Nephron (organoid): ENCODE measurements around the gene PPP6R2.
A peak's percentile ranks its signal among the peaks of the same experiment; 100 is the strongest.

Experiments used
- H3K27ac Mint-ChIP-seq, 3 experiments: 2 replicates each; pipeline ENCODE4 v1.8.0; 2020; ENCODE audit warnings: mixed read lengths in 3 of 3, mild to moderate bottlenecking in 2 of 3, moderate library complexity in 1 of 3
- H3K27me3 Mint-ChIP-seq: 2 replicates; pipeline ENCODE4 v1.8.0; 2021; ENCODE audit warnings: low read depth, mild to moderate bottlenecking, moderate library complexity, mixed read lengths
- H3K36me3 Mint-ChIP-seq: 2 replicates; pipeline ENCODE4 v1.8.0; 2020; ENCODE audit warnings: low read depth, mixed read lengths
- H3K4me1 Mint-ChIP-seq: 2 replicates; pipeline ENCODE4 v1.8.0; 2020; ENCODE audit warnings: mixed read lengths
- H3K4me3 Mint-ChIP-seq, 3 experiments: 2 replicates each; pipeline ENCODE4 v1.8.0; 2020; ENCODE audit warnings: mild to moderate bottlenecking in 3 of 3, mixed read lengths in 3 of 3, moderate library complexity in 2 of 3
- H3K9me3 Mint-ChIP-seq: 2 replicates; pipeline ENCODE4 v1.8.0; 2020; ENCODE audit warnings: mixed read lengths
- TF ChIP-seq, protein P1 (sequence below), 3 experiments: fragments of 200-600 bp; sonication (generic); IDR thresholded peaks; one replicate each; pipeline ENCODE4 v1.5.0; 2021; ENCODE audit warnings: antibody characterized with exemption in 3 of 3; ENCODE audit not compliant: unreplicated experiment in 3 of 3

Gene PPP6R2, protein sequence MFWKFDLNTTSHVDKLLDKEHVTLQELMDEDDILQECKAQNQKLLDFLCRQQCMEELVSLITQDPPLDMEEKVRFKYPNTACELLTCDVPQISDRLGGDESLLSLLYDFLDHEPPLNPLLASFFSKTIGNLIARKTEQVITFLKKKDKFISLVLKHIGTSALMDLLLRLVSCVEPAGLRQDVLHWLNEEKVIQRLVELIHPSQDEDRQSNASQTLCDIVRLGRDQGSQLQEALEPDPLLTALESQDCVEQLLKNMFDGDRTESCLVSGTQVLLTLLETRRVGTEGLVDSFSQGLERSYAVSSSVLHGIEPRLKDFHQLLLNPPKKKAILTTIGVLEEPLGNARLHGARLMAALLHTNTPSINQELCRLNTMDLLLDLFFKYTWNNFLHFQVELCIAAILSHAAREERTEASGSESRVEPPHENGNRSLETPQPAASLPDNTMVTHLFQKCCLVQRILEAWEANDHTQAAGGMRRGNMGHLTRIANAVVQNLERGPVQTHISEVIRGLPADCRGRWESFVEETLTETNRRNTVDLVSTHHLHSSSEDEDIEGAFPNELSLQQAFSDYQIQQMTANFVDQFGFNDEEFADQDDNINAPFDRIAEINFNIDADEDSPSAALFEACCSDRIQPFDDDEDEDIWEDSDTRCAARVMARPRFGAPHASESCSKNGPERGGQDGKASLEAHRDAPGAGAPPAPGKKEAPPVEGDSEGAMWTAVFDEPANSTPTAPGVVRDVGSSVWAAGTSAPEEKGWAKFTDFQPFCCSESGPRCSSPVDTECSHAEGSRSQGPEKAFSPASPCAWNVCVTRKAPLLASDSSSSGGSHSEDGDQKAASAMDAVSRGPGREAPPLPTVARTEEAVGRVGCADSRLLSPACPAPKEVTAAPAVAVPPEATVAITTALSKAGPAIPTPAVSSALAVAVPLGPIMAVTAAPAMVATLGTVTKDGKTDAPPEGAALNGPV

DNA sequence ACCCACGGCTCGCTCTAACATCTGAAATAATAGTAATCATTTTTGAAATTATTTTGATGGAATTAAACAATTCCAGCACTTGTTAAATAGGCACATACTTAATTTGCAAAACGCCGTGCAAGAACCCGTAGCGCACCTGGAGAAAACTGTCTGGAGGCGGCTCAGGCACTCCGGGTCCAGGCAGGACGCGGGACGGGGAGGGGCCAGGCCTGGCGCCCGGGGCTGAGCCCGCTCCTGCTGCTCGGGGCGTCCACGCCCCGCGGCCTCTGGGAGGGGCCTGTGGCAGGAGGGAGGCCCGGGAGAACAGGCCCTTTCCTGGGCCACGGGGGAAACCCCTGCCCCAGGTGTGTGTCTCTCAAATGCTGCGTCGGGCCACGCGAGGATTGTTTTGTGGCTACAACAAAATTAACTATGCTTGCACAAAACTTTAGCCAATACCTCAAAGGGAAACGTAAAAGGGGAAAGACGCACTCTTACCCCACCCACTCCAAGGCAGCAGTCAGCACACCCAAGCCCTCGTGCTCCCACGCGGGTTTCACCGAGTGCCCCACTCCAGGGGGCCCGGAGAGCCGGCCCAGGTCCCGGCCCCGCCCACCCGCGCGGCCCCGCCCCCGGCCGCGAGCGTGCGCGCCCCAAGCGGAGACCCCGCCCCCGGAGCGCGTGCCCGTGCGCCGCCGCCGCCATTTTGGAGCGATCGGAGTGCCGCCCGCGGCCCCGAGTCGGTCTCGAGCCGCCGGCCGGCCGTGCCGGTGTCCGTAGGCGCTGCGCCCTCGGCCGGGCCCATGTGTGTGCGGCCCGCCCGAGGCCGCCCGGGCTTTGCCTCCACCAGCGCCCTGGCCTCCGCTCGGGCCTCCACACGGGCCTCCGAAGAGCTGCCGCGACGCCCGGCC is at the start of gene PPP6R2:
Gene PPP6R2 (plus strand): TSS at position 677 of the 890 bp plus-strand sequence. CDS start 50,582 bp downstream, outside the sequence.
- Mint-ChIP-seq H3K36me3 (no peaks in the 10 kb centered on the region), H3K9me3 (no peaks in the 10 kb centered on the region), H3K27ac (peak within 1 kb of the TSS; percentile 71 to 90 (median 84)), H3K4me1 (no peaks in the 10 kb centered on the region), H3K27me3 (no peaks in the 10 kb centered on the region), H3K4me3 (peak within 1 kb of the TSS; percentile 80 to 90 (median 89))
- TF ChIP-seq, protein P1, sequence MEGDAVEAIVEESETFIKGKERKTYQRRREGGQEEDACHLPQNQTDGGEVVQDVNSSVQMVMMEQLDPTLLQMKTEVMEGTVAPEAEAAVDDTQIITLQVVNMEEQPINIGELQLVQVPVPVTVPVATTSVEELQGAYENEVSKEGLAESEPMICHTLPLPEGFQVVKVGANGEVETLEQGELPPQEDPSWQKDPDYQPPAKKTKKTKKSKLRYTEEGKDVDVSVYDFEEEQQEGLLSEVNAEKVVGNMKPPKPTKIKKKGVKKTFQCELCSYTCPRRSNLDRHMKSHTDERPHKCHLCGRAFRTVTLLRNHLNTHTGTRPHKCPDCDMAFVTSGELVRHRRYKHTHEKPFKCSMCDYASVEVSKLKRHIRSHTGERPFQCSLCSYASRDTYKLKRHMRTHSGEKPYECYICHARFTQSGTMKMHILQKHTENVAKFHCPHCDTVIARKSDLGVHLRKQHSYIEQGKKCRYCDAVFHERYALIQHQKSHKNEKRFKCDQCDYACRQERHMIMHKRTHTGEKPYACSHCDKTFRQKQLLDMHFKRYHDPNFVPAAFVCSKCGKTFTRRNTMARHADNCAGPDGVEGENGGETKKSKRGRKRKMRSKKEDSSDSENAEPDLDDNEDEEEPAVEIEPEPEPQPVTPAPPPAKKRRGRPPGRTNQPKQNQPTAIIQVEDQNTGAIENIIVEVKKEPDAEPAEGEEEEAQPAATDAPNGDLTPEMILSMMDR (IDR thresholded peaks at IDR 0.05; ENCODE audit: unreplicated experiment in 3 of 3) = peak in 1 of 3 experiments; percentile 27

DNA sequence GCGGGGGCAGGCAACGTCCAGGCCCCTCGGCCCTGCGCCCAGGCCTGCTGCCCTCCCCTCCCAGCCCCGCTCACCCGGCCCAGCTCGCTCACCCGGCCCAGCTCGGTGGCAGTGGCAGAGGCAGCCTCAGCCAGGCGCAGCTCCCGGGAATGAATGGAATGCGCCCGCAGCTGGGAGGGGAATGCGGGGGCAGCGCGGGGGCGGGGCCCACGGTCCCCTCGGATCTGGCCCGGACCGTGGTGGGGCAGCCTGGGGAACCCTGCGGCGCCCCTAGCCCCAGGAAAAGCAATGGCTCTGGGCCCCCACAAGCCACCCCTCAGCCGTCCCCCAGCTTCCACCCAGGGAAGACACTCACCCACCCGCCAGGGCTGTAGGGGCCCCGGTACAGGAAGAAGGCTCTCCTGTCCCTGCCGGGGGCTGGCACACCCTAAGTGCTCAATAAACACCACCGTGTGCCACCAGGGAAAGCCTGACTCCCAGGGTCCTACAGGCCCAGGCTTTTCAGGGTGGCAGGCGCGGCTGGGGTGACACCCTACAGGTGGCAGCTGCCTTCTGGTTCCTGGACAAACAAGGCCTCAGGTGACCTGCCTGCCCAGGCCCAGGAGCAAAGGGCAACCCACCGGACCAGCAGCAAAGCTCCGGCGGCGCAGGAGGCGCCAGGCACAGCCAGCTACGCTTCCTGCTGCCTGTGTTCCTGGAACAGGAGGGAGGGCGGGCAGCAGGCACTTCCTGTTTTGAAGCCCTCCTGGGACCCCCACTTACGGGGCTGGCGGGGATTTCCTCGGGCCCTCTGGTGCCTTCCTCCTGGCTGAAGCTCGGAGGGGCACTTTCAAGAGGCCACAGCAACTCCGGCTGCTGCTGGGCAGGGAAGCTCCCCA is 49.4 kb upstream of the PPP6R2 start:
- Mint-ChIP-seq H3K4me3 (peak overlapping the region in 1 of 3 experiments; percentile 51), H3K27me3 (no peaks in the 10 kb centered on the region), H3K4me1 (peaks cover 19% of the 10 kb centered on the region), H3K9me3 (no peaks in the 10 kb centered on the region), H3K36me3 (peaks cover 4% of the 10 kb centered on the region), H3K27ac (peak overlapping the region; percentile 55 to 82 (median 70))
- TF ChIP-seq, protein P1 (IDR thresholded peaks at IDR 0.05; ENCODE audit: unreplicated experiment in 3 of 3) = no peak

DNA sequence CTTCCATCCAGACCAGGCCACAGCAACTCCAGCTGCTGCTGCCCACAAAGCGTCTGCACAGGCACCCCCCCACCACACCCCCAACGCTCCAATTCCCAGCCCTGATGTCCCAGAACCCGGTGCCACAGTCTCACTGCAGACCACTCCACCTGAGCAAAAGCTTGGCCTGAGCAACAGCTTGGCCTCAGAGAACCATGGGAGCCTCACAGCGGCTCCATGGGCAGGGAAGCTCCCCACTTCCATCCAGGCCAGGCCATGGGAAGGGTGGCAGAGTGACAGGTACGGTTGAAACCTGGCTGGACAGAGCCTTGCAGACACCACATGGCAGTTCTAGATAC is 48.8 kb upstream of the PPP6R2 start:
- TF ChIP-seq, protein P1 (IDR thresholded peaks at IDR 0.05; ENCODE audit: unreplicated experiment in 3 of 3) = no peak
- no peaks in the 10 kb centered on the region for H3K27me3 Mint-ChIP-seq
- H3K27ac Mint-ChIP-seq = peak overlapping the region; percentile 55 to 82 (median 70)
- peaks cover 19% of the 10 kb centered on the region for H3K4me1 Mint-ChIP-seq
- H3K4me3 Mint-ChIP-seq = peak overlapping the region; percentile 34 to 59 (median 39)
- H3K36me3 Mint-ChIP-seq = peaks cover 4% of the 10 kb centered on the region
- H3K9me3 Mint-ChIP-seq = no peaks in the 10 kb centered on the region

DNA sequence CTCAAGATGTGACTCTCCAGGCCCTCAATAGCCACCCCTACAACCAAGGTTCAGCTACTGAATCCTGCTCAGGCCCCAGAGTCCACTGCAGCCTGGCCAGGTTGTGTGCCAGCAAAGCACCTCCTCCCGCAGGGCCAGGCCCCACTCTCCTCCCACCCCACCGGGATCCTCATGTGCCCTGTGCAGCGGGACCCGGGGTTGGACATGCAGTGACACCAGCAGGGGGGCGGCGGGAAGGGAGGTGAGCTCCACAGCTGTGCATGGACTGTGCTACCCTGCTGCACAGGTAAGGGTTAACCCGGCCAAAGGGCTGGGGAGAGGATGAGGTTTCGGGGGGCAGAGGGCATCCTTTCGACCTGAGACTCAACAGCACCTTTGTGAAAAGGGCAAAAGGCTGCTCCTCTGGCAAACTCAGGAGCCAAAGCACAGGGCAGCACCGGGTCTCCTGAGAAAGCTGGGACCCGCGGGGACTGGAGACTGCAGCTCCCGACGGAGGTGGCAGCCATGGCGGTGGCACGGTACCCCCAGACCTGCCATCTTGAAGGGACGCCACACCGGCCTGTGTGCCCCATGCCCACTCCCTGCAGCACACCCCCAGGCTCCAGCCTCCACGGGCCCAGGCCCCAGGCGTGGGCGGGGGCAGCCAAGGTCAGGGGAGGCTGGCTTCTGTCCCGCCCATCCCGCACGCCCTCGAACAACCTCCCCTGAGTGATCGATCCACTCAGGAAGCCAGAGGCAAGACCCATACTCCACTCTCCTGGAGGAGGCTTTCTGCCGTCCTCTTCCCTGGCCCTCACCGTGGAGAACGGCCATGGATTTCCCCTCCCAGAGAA is 46.3 kb upstream of the PPP6R2 start:
- Mint-ChIP-seq H3K9me3 (no peaks in the 10 kb centered on the region), H3K27ac (peak overlapping the region; percentile 36 to 84 (median 40))

More for the DNA sequence above, 46.3 kb upstream of the PPP6R2 start:
- TF ChIP-seq, protein P1 (IDR thresholded peaks at IDR 0.05; ENCODE audit: unreplicated experiment in 3 of 3) = no peak
- peak overlapping the region in 1 of 3 experiments; percentile 20 for H3K4me3 Mint-ChIP-seq
- peaks cover 4% of the 10 kb centered on the region for H3K36me3 Mint-ChIP-seq
- H3K27me3 Mint-ChIP-seq = no peaks in the 10 kb centered on the region
- H3K4me1 Mint-ChIP-seq = peaks cover 28% of the 10 kb centered on the region
